Upper lobe of left lung (tissue), 6 donors: ENCODE results near the gene DYRK3. TPM values are rescaled to one million over a fixed set of nuclear protein-coding genes. Genes with fewer than 3 reads are reported as not detected.
"Not testable (repeated sequence)": the region's sequence is repeated elsewhere in the genome, so short reads cannot be mapped to it uniquely, and the experiment has no call there.

Experiments
- ATAC-seq, 2 donors: fragments of 200-7000 bp; cut with Tn5 transposase; one replicate each; pipeline ENCODE4 v1.9.1; 2022; ENCODE audit warnings: mild to moderate bottlenecking in 2 of 2, moderate library complexity in 2 of 2; ENCODE audit not compliant: low FRiP score in 2 of 2
- DNase-seq, 2 donors: peaks; one replicate each; pipeline ENCODE4 v3.0.0-alpha.2; 2019 to 2020
- H3K27ac ChIP-seq, 4 donors: fragments of 200-600 bp; sonication (generic); one replicate each; pipeline ENCODE4 v1.5.1; 2016 to 2019
- H3K27me3 ChIP-seq, 4 donors: fragments of 200-600 bp; sonication (generic); one replicate each; pipeline ENCODE4 v1.5.1; 2017 to 2019
- H3K36me3 ChIP-seq, 4 donors: fragments of 200-600 bp; sonication (generic); one replicate each; pipeline ENCODE4 v1.5.1; 2016 to 2019
- H3K4me1 ChIP-seq, 4 donors: fragments of 200-600 bp; sonication (generic); one replicate each; pipeline ENCODE4 v1.5.1; 2018 to 2019
- H3K4me3 ChIP-seq, 4 donors: fragments of 200-600 bp; sonication (generic); one replicate each; pipeline ENCODE4 v1.5.1; 2017 to 2019; ENCODE audit warnings: mild to moderate bottlenecking in 2 of 4, moderate library complexity in 1 of 4
- H3K9me3 ChIP-seq, 4 donors: fragments of 200-600 bp; sonication (generic); one replicate each; pipeline ENCODE4 v1.5.1; 2018 to 2019
- CTCF ChIP-seq, 6 experiments: fragments of 450-650 bp in 4 of 6; fragments of 200-600 bp in 2 of 6; sonication (generic) in 2 of 6; IDR thresholded peaks; one replicate each; pipeline ENCODE4 v1.5.1; 2016 to 2019; ENCODE audit warnings: antibody characterized with exemption in 6 of 6
- EP300 ChIP-seq, 4 donors: sonication (generic); formaldehyde crosslinking; IDR thresholded peaks; one replicate each; pipeline ENCODE4 v1.5.1; 2017; ENCODE audit warnings: antibody characterized with exemption in 4 of 4, control low read depth in 2 of 4
- POLR2A ChIP-seq, 4 donors: fragments of 450-650 bp; IDR thresholded peaks; one replicate each; pipeline ENCODE4 v1.5.1; 2016 to 2017; ENCODE audit warnings: antibody characterized with exemption in 4 of 4, mild to moderate bottlenecking in 2 of 4
- POLR2AphosphoS5 ChIP-seq, 2 donors: sonication (generic); formaldehyde crosslinking; IDR thresholded peaks; one replicate each; pipeline ENCODE4 v1.5.1; 2017; ENCODE audit warnings: antibody characterized with exemption in 2 of 2
- WGBS, 2 donors: methylation state at CpG; one replicate each; pipeline ENCODE4 v1.1.5; 2017 to 2018; 5-methylcytosine and 5-hydroxymethylcytosine counted together
- total RNA-seq, 6 donors: library from RNA; depleted of rRNA in 4 of 6; stranded (reverse); fragments of >200 nt in 4 of 6; gene quantifications; one replicate each; pipeline versions ENCODE4 v1.1.0 to v1.2.1, GENCODE V29; 2016 to 2021
- donor health status: DM: no; HTN: no; CAD: no; lungs with moderate emphysema.
- donor health status: DM: no; HTN: yes; CAD: no; lungs with severe emphysema.

The DYRK3 gene
- total RNA-seq, 6 donors from 2014 or later: 4.1 to 20.7 (median 7.0) TPM

- 6 to 22% methylated on average over 17 to 41 of the region's 48 CpGs for WGBS, 2 donors
- peak within 1 kb of the TSS; percentile 54 to 80 (median 68) for H3K4me3 ChIP-seq
- H3K36me3 ChIP-seq: peaks cover 0 to 26% (median 10%) of the 10 kb centered on the region in 4 donors
- peak; percentile 100 for ATAC-seq
- H3K27me3 ChIP-seq: peaks cover 0 to 3% (median 0%) of the 10 kb centered on the region in 4 donors
- no peaks in the 10 kb centered on the region for H3K9me3 ChIP-seq
- peaks cover 5 to 19% (median 9%) of the 10 kb centered on the region in 4 donors for H3K4me1 ChIP-seq
- peak within 1 kb of the TSS; percentile 83 to 91 (median 86) for H3K27ac ChIP-seq
- TF ChIP-seq CTCF (IDR thresholded peaks at IDR 0.05) (peak; percentile 99 to 100 (median 99)), POLR2A (IDR thresholded peaks at IDR 0.05) (peak in 3 of 4 donors; percentile 55 to 82 (median 80)), POLR2AphosphoS5 (IDR thresholded peaks at IDR 0.05) (peak; percentile 72 to 87), EP300 (IDR thresholded peaks at IDR 0.05) (peak in 1 of 4 donors; percentile 6)
- peak; percentile 95 to 98 for DNase-seq
Observed at GRCh38 chr1:206612129-206612876, 23.0 kb upstream of the DYRK3 start, which contains the start of gene EIF2D. EIF2D (minus strand) TSS chr1:206612465; CDS start chr1:206612342, 123 bp downstream.

- WGBS, 2 donors: 96 to 97% methylated on average over 2 of the region's 2 CpGs
- not testable (repeated sequence) for H3K9me3 ChIP-seq, H3K4me1 ChIP-seq, H3K27ac ChIP-seq, H3K4me3 ChIP-seq, DNase-seq, H3K27me3 ChIP-seq, H3K36me3 ChIP-seq, ATAC-seq
Observed at GRCh38 chr1:206626396-206626795, 8.9 kb upstream of the DYRK3 start.

- 88% methylated on average over 1 of the region's 1 CpG; no CpG with 5 or more reads in 1 of the 2 donors for WGBS, 2 donors
- Histone ChIP-seq H3K27me3 (no peaks in the 10 kb centered on the region), H3K27ac (no peak overlapping the region), H3K4me1 (peaks cover 0 to 5% (median 2%) of the 10 kb centered on the region in 4 donors), H3K9me3 (no peaks in the 10 kb centered on the region), H3K36me3 (no peaks in the 10 kb centered on the region), H3K4me3 (no peak overlapping the region)
- no peak for DNase-seq
- TF ChIP-seq EP300 (IDR thresholded peaks at IDR 0.05) (no peak), POLR2A (IDR thresholded peaks at IDR 0.05) (no peak), CTCF (IDR thresholded peaks at IDR 0.05) (no peak), POLR2AphosphoS5 (IDR thresholded peaks at IDR 0.05) (no peak)
- ATAC-seq: no peak
Observed at GRCh38 chr1:206628916-206629315, 6.4 kb upstream of the DYRK3 start.

GRCh38 chr1:206631085-206631509 lies 4.2 kb upstream of the DYRK3 start:
- WGBS, 2 donors: 28 to 29% methylated on average over 4 of the region's 4 CpGs
- H3K4me1 ChIP-seq: peaks cover 9 to 21% (median 14%) of the 10 kb centered on the region in 4 donors
- TF ChIP-seq POLR2A (IDR thresholded peaks at IDR 0.05) (no peak), POLR2AphosphoS5 (IDR thresholded peaks at IDR 0.05) (no peak), CTCF (IDR thresholded peaks at IDR 0.05) (peak in 4 of 6 experiments; percentile 24 to 45 (median 38))
- H3K4me3 ChIP-seq: no peak overlapping the region
- H3K27me3 ChIP-seq: no peaks in the 10 kb centered on the region
- DNase-seq (peak in 1 of 2 donors; percentile 54), ATAC-seq (no peak)
- no peak overlapping the region for H3K27ac ChIP-seq
- no peaks in the 10 kb centered on the region for H3K9me3 ChIP-seq
- H3K36me3 ChIP-seq: no peaks in the 10 kb centered on the region

- peak in 1 of 2 donors; percentile 30 for DNase-seq
- ATAC-seq: peak; percentile 15 to 66
Observed at GRCh38 chr1:206633708-206634121, 1.6 kb upstream of the DYRK3 start.

More at GRCh38 chr1:206633708-206634121, 1.6 kb upstream of the DYRK3 start:
- peak overlapping the region in 3 of 4 donors; percentile 30 to 88 (median 75) for H3K27ac ChIP-seq
- H3K27me3 ChIP-seq: no peaks in the 10 kb centered on the region
- WGBS, 2 donors: 45 to 59% methylated on average over 9 of the region's 9 CpGs
- peak in 1 of 4 donors; percentile 32 for TF ChIP-seq EP300 (IDR thresholded peaks at IDR 0.05)
- no peak for TF ChIP-seq POLR2A (IDR thresholded peaks at IDR 0.05)
- peaks cover 9 to 39% (median 20%) of the 10 kb centered on the region in 4 donors for H3K4me1 ChIP-seq
- no peaks in the 10 kb centered on the region for H3K9me3 ChIP-seq
- H3K36me3 ChIP-seq: no peaks in the 10 kb centered on the region
- no peak overlapping the region for H3K4me3 ChIP-seq
